GM21423 (cell line): ENCODE data around the gene FABP6.

Source experiments
- ATAC-seq: cut with Tn5 transposase; IDR thresholded peaks from one replicate; pipeline ENCODE4 v1.9.1; 2021; ENCODE audit warnings: mild to moderate bottlenecking, moderate library complexity; ENCODE audit not compliant: unreplicated experiment

Gene FABP6

DNA sequence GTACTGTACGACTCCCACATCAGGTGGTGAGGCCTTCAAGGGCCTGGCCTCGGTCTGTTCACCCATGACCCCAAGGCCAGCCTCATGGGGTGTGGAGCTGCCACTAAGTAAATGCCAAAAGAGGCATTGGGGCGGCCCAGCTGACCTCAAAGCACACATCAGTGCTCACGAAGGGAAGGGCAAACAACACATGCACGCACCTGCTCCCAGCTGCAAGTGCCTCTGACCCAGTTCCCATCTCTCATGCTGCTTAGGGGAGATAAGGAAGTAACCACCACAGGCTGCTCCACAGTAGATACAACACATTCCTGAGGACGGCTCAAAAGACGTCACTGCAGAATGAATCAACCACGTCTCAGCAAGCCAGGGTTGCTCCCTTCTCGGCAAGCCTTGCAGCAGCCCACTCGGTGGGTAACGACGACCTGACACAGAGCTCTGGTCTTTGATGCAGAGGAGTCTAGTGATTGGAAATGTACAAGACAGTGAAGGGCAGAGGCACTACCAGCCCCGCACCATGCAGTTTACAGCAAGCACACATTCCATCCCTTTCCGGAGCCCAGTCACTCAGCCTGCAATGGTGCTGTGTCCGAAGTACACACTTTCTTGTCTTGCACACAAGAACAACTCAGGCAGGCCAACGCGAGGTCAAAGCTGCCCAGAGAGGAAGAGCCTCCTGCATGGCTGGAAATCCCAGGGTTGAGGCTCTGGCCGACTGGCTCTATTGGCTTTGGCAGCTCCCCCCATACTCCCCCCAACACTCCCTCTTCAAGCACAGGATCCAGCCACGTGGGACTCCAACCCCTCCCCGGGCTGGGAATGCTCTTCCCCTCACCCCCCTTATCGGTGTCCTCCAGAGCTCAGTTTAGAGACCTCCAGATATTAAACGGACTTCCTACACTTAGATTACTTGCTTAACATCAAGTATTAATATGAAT lies 31.8 kb downstream of the FABP6 start:
- ATAC-seq, result peak; percentile 67

- ATAC-seq, result no peak
These were observed 33.1 kb downstream of the FABP6 start for GRCh38 chr5:160262151-160263074.

DNA sequence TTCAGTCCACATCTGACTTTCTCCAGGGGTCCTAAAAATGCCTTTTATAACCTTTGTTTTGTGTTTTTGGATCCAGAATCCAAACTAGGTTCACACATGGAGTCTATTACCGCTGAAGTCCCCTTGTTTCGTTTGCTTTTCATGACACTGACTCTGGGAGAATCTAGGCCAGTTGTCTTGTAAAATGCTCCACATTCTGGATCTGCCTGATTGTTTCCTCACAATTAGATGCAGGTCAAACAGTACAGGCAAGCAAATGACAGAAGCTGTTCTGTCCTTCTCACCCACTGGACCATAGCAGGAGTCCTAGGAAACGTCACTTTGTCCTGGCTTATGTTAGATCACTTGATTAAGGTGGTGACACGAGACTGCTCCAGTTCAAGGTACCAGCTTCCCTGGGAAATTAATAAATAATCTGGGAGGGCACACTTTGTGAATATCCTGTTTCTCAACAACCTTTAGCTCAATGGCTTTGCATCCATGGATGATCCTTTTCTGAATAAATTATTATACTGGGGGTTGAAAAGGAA lies 34.1 kb downstream of the FABP6 start:
- ATAC-seq, result no peak

DNA sequence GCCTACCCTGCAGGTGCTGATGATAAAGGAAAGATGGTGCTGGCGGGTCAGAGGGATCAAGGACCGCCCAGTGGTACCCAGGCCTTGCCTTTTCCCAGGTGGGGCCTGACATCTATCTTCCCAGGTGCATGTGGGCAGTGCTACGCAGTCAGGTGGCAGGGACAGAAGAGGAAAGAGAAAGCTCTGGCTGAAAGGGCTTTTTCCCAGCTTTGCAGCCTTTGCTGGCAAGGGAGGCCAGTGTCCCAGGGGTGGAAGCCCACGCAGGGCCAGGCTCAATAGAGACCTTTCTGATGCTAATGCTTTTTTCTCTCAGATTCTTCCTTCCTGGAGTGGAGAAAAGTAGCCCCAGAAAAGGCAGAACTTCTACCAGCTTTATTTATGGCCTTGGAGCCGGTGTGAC lies 36.7 kb downstream of the FABP6 start:
- no peak for ATAC-seq

GRCh38 chr5:160266752-160267345 lies 37.5 kb downstream of the FABP6 start:
- no peak for ATAC-seq

DNA sequence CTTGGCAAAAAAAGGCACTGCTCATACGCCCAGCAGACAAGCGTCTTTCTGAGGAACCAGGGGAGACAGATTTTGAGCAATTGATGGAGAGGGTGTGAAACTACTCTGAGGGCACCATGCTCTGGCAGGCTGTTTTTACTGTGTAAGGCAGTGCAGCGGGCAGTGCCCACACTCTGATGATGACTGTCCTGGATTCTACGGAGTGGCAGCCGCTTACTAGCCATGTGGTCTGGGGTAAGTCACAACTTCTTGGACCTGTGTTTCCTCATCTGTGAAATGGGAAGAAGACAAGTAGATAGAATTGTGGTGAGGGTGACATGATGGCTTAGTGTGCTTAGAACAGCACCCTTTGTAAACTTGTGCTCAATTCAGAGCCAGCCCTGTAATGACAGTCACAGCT lies 38.8 kb downstream of the FABP6 start:
- no peak for ATAC-seq

DNA sequence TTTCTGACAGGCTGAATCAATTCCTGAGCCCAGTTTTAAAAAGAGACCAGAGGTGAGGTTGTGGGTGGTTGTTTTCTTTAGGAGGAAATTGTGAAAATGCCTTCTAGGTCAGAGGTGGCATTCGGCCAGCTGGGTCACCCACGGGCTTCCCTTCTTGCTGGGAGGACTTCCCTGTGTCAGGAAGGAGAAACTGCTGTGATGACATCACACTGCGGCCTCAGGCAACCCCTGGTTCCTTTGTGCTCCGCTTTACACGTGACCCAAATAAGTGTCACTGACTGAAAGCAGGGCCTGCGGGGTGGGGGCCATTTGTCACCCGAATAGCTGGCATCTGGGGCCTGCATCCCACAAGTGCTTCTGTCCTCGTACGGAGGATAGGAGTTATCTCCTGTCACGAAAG lies 39.7 kb downstream of the FABP6 start:
- ATAC-seq, result no peak

DNA sequence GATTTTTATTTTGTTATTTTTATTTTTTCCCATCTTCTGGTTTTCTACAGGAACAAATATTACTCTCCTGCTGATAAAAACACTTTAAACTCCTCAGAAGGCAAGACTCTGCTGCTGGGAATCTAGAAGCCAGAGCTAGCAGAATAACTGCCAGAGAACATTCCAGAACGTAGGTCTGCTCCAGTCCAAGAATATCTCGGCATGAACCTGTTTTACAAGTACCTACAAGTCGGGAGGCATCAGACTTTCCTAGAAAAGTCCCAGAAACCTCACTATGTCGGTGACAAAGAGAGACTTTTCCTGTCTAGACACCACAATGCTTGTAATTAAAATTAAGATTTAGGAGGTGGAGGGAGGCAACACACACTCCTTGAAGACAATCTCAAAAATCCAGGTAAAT lies 41.4 kb downstream of the FABP6 start:
- no peak for ATAC-seq

DNA sequence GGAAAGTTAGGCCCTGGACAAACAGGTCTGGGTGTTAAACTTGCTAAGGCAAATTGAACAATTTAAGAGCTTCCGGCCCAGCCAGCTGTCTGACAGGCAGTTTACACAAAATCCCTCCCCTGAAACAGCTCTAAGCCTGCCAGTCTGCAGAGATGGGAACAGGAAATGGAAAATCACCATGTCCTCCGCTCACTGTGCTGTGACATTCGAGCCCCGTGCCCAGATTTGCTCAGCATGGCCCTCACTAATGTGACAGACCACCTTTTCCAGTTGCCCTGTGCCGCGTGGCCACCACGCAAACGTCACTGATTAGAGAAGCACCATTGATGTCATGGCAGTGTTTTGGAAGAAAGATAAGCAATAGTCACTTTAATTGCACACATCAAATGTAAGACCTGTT lies 42.1 kb downstream of the FABP6 start:
- ATAC-seq, result peak; percentile 75

GRCh38 chr5:160271836-160272235 lies 42.5 kb downstream of the FABP6 start:
- no peak for ATAC-seq

GRCh38 chr5:160272264-160272663 lies 43.0 kb downstream of the FABP6 start:
- ATAC-seq, result no peak

GRCh38 chr5:160272889-160273288 lies 43.6 kb downstream of the FABP6 start:
- no peak for ATAC-seq

GRCh38 chr5:160274483-160274931 lies 45.2 kb downstream of the FABP6 start:
- no peak for ATAC-seq

DNA sequence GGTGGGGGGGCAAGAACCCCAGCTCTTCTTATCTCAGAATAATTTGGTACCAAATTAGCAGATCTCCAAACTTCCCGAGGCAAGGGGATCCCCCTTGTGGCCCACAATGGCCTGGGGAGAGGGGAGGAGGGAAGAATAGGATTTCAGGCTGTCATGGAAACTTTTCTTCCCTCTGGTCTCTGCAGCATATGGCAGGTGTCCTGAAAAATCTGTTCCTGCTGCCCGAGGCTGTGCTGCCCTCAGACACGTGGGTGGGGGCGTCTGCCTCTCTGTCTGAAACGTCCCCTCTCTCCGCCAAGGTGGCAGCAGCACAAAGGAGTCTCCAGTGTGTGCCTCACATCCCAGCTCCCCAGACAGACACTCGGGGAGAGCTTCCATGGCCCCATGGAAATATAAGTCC lies 49.0 kb downstream of the FABP6 start:
- no peak for ATAC-seq

DNA sequence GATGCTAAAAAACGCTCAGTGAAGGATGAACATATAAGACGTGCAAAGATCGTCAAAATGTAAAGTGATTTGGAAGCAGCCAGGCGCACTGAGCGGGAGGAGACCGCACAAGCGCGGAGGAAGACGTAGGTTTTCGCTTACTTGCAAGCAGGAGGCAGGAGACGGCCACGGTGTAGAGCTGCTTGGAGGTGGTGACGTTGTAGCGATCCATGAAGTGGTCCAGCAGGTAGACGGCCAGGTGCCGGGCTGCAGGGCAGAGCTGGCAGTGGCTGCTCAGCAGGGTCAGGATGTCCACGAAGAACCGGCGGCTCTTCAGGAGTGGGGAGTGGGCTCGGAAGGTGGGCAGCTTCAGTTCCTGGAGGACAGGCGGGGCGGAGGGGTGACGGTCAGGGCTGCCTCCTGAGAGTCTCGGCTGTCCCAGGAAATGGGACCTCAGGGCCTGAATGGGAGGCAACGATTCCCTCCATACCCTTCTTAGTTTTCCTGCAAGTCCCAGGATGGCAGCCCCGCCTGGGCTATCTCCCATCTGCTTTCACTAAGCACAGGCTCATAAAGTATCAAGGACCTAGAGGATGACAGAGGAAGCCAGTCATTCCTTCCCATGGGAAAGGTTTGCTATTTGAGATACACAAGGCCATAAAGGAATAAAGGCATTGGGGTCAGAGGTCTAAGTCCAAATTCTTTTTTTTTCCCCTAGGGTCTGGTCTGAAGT lies 51.2 kb downstream of the FABP6 start:
- no peak for ATAC-seq

DNA sequence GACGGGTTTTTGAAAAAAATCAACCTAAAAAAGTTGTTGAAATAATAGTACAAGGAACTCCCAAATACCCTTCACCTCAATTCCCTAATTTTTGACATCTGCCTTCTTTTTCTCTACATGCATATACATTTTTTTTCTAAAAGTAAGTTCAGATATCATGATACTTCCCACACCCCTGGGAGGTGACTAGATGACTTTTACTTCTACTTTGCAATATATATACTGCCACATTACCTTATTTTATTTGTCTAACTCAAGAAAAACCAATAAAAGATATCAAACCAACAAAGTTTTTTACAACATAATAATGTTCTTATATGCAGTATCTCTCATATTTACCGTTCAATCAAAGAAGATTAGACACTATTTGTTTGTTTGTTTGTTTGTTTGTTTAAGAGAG lies 52.0 kb downstream of the FABP6 start:
- no peak for ATAC-seq

DNA sequence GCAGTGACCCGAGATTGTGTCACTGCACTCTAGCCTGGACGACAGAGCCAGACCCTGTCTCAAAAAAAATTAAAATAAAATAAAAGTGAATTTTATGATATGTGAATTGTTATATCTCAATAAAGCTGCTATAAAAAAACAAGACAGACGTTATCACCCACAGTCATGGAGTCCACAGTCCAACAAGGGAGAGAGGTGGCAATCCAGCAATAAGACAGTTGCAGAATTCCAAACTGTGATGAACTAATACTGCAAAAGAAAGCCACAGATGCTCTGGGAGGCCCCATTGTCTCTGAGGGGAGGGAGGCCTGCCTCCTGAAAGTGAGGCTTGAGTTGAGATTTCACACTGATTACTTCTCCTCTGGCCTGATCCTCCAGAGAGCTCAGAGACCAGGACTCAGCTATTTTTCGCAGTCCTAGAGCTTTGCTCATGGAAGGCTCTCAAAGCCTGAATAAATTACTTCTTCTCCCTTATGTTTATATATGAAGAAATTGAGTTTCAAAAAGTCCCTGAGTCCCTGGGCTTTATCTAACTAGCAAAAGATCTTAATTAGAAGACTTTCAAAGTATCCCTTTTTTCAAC lies 55.1 kb downstream of the FABP6 start:
- ATAC-seq, result no peak

- no peak for ATAC-seq
These were observed 56.0 kb downstream of the FABP6 start for GRCh38 chr5:160285316-160285715.

DNA sequence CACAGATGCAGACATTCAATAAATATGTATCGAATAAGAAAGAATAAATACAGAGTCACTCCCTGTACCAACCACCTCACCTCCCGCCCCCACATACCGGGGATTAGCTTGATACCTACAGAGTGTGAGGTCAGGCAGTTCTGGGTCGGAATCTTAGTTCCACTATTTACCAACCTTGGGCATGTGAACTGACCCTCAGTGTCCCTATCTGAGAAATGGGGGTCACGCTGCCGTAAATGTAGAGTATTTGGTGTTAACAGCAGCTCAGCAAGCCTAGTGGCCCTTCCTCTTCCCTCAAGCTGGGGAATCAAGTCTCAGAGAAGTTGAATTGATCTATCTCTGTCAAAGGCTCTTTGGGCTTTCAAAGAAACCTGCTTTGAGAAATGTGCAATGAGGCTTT lies 57.6 kb downstream of the FABP6 start:
- no peak for ATAC-seq
